ENCODE measurements around the gene SMYD4. TPM values are rescaled to one million over a fixed set of nuclear protein-coding genes. Genes with fewer than 3 reads are reported as not detected.

The SMYD4 gene
- total RNA-seq, 1 experiment from 2014 or later = 12.0 TPM

Other genes starting within 250 kb of the SMYD4 start
- gene SLC43A2, start 201.1 kb downstream of the SMYD4 start, total RNA-seq (2014; rRNA removed; shearing (Covaris generic)) = 2.0 and 3.4 TPM in 2 replicates
- gene SCARF1, start 184.2 kb downstream of the SMYD4 start, total RNA-seq (2014; rRNA removed; shearing (Covaris generic)) = 0.11 and 0.16 TPM in 2 replicates
- gene RILP, start 180.0 kb downstream of the SMYD4 start, total RNA-seq (2014; rRNA removed; shearing (Covaris generic)) = 10.4 and 12.1 TPM in 2 replicates
- gene PRPF8, start 145.0 kb downstream of the SMYD4 start, total RNA-seq (2014; rRNA removed; shearing (Covaris generic)) = 62.2 and 67.7 TPM in 2 replicates
- 1.7 and 2.0 TPM in 2 replicates for gene TLCD2, start 119.5 kb downstream of the SMYD4 start, total RNA-seq (2014; rRNA removed; shearing (Covaris generic))
- gene WDR81, start 105.2 kb downstream of the SMYD4 start, total RNA-seq (2014; rRNA removed; shearing (Covaris generic)) = 5.5 and 5.6 TPM in 2 replicates
- 0.32 and 0.37 TPM in 2 replicates for gene SERPINF2, start 87.0 kb downstream of the SMYD4 start, total RNA-seq (2014; rRNA removed; shearing (Covaris generic))
- gene SERPINF1, start 67.8 kb downstream of the SMYD4 start, total RNA-seq (2014; rRNA removed; shearing (Covaris generic)) = 229 and 245 TPM in 2 replicates
- 18.9 and 31.4 TPM in 2 replicates for gene RPA1, start 103 bp upstream of the SMYD4 start, total RNA-seq (2014; rRNA removed; shearing (Covaris generic))
- gene RTN4RL1, start 195.4 kb upstream of the SMYD4 start, total RNA-seq (2014; rRNA removed; shearing (Covaris generic)) = 1.4 and 1.7 TPM in 2 replicates
- 60.2 and 70.1 TPM in 2 replicates for gene DPH1, start 200.3 kb upstream of the SMYD4 start, total RNA-seq (2014; rRNA removed; shearing (Covaris generic))
- gene OVCA2, start 212.1 kb upstream of the SMYD4 start, total RNA-seq (2014; rRNA removed; shearing (Covaris generic)) = 74.9 and 82.0 TPM in 2 replicates
- gene HIC1, start 225.2 kb upstream of the SMYD4 start, total RNA-seq (2014; rRNA removed; shearing (Covaris generic)) = 0.48 and 0.69 TPM in 2 replicates

All from SK-MEL-5 (cell line).